Cardiac muscle cell (in vitro differentiated cells and primary cell): ENCODE data around the gene SFXN5. TPM values are rescaled to one million over a fixed set of nuclear protein-coding genes. Genes with fewer than 3 reads are reported as not detected.

Experiments
- DNase-seq, 2 donors: peaks; one replicate each; pipeline versions ENCODE4 v3.0.0 to v3.0.0-alpha.2; 2010 to 2017; ENCODE audit warnings: low read depth in 1 of 2, low spot score in 1 of 2
- H3K27ac ChIP-seq: fragments of 200-600 bp; sonication (generic); 2 replicates; pipeline ENCODE4 v1.5.1; 2016
- H3K27me3 ChIP-seq: fragments of 200-600 bp; sonication (generic); 2 replicates; pipeline ENCODE4 v1.6.0; 2016; ENCODE audit warnings: control low read depth
- H3K36me3 ChIP-seq: fragments of 200-600 bp; sonication (generic); 2 replicates; pipeline ENCODE4 v1.5.1; 2016; ENCODE audit warnings: control low read depth
- H3K4me1 ChIP-seq: fragments of 200-600 bp; sonication (generic); 2 replicates; pipeline ENCODE4 v1.8.1; 2017; ENCODE audit warnings: low read depth, mild to moderate bottlenecking, mixed run types
- H3K4me3 ChIP-seq: fragments of 200-600 bp; sonication (generic); 2 replicates; pipeline ENCODE4 v1.5.1; 2016; ENCODE audit warnings: mild to moderate bottlenecking
- H3K9me3 ChIP-seq: fragments of 200-600 bp; sonication (generic); 2 replicates; pipeline ENCODE4 v1.5.1; 2017; ENCODE audit warnings: low read depth, mild to moderate bottlenecking, control low read depth
- CTCF ChIP-seq: IDR thresholded peaks from 2 replicates; pipeline ENCODE4 v1.5.1; 2012; ENCODE audit warnings: low read depth, mild to moderate bottlenecking, low read length
- polyA plus RNA-seq: library from polyadenylated mRNA; unstranded; fragments of >200 nt; fragmentation: Nextera tagmentation; extraction: Ambion mirVana; gene quantifications from 2 replicates; pipeline ENCODE4 v1.2.1, GENCODE V29; 2016
- total RNA-seq: library from RNA; depleted of rRNA; stranded (reverse); fragments of >200 nt; gene quantifications from 2 replicates; pipeline ENCODE4 v1.2.3, GENCODE V29; 2016

SFXN5 gene
- total and polyA plus RNA-seq, 2 experiments from 2014 or later: 11.4 to 13.5 TPM

- H3K4me1 ChIP-seq: no peaks in the 10 kb centered on the region
- no peak overlapping the region for H3K4me3 ChIP-seq
- no peaks in the 10 kb centered on the region for H3K9me3 ChIP-seq
- H3K27me3 ChIP-seq: no peaks in the 10 kb centered on the region
- TF ChIP-seq CTCF: no peak
- no peak for DNase-seq
- H3K36me3 ChIP-seq: no peaks in the 10 kb centered on the region
- no peak overlapping the region for H3K27ac ChIP-seq
Measured at GRCh38 chr2:73053316-73054114, 18.0 kb downstream of the SFXN5 start.

GRCh38 chr2:73050121-73050545, 21.4 kb downstream of the SFXN5 start:
- no peaks in the 10 kb centered on the region for H3K27me3 ChIP-seq
- TF ChIP-seq CTCF: no peak
- peaks cover 3% of the 10 kb centered on the region for H3K4me1 ChIP-seq
- no peaks in the 10 kb centered on the region for H3K9me3 ChIP-seq
- peak in 1 of 2 donors; percentile 10 for DNase-seq
- no peak overlapping the region for H3K4me3 ChIP-seq
- H3K27ac ChIP-seq: no peak overlapping the region
- no peaks in the 10 kb centered on the region for H3K36me3 ChIP-seq

GRCh38 chr2:73043929-73044832, 27.3 kb downstream of the SFXN5 start:
- DNase-seq: peak in 1 of 2 donors; percentile 84
- Histone ChIP-seq H3K4me3 (no peak overlapping the region), H3K27ac (peak overlapping the region; percentile 85), H3K4me1 (peaks cover 21% of the 10 kb centered on the region), H3K27me3 (no peaks in the 10 kb centered on the region), H3K36me3 (no peaks in the 10 kb centered on the region), H3K9me3 (no peaks in the 10 kb centered on the region)
- TF ChIP-seq CTCF: no peak

- no peaks in the 10 kb centered on the region for H3K9me3 ChIP-seq
- no peak overlapping the region for H3K4me3 ChIP-seq
- peaks cover 21% of the 10 kb centered on the region for H3K4me1 ChIP-seq
- no peaks in the 10 kb centered on the region for H3K36me3 ChIP-seq
- no peaks in the 10 kb centered on the region for H3K27me3 ChIP-seq
- no peak for TF ChIP-seq CTCF
- no peak overlapping the region for H3K27ac ChIP-seq
- DNase-seq: no peak
Measured at GRCh38 chr2:73043276-73043675, 28.2 kb downstream of the SFXN5 start.

GRCh38 chr2:73037947-73038585, 33.4 kb downstream of the SFXN5 start:
- Histone ChIP-seq H3K4me3 (no peak overlapping the region), H3K36me3 (no peaks in the 10 kb centered on the region), H3K4me1 (no peaks in the 10 kb centered on the region), H3K27ac (no peak overlapping the region), H3K27me3 (no peaks in the 10 kb centered on the region), H3K9me3 (no peaks in the 10 kb centered on the region)
- no peak for TF ChIP-seq CTCF
- no peak for DNase-seq
